ENCODE results near the gene BOLA3.
"Not testable (repeated sequence)": the region's sequence is repeated elsewhere in the genome, so short reads cannot be mapped to it uniquely, and the experiment has no call there.

The BOLA3 gene

GRCh38 chr2:74147727-74148456, at the start of gene BOLA3:
TSS of gene BOLA3 (minus strand) at chr2:74147912. CDS start at chr2:74147874, 38 bp downstream.
- peak; percentile 94 for DNase-seq

- DNase-seq, result no peak
Observed at GRCh38 chr2:74197049-74197448, 49.3 kb upstream of the BOLA3 start.

GRCh38 chr2:74194799-74195198, 47.1 kb upstream of the BOLA3 start:
- DNase-seq, result no peak

GRCh38 chr2:74191596-74192380, 44.1 kb upstream of the BOLA3 start:
- no peak for DNase-seq

- no peak for DNase-seq
Observed at GRCh38 chr2:74188696-74189095, 41.0 kb upstream of the BOLA3 start.

GRCh38 chr2:74188018-74188601, 40.4 kb upstream of the BOLA3 start:
- DNase-seq, result no peak

GRCh38 chr2:74186706-74187105, 39.0 kb upstream of the BOLA3 start:
- DNase-seq, result not testable (repeated sequence)

- no peak for DNase-seq
Observed at GRCh38 chr2:74186038-74186437, 38.3 kb upstream of the BOLA3 start.

GRCh38 chr2:74183878-74184277, 36.2 kb upstream of the BOLA3 start:
- DNase-seq, result no peak

GRCh38 chr2:74181739-74182138, 34.0 kb upstream of the BOLA3 start:
- no peak for DNase-seq

GRCh38 chr2:74179063-74179865, 31.6 kb upstream of the BOLA3 start:
- DNase-seq, result peak; percentile 64

- DNase-seq, result peak; percentile 99
Observed at GRCh38 chr2:74178211-74179062, 30.7 kb upstream of the BOLA3 start, which contains the start of gene MOB1A. TSS of gene MOB1A (minus strand) at chr2:74178879. CDS start at chr2:74178674, 205 bp downstream.

- no peak for DNase-seq
Observed at GRCh38 chr2:74177696-74178095, 30.0 kb upstream of the BOLA3 start.

GRCh38 chr2:74174909-74175308, 27.2 kb upstream of the BOLA3 start:
- no peak for DNase-seq

GRCh38 chr2:74168739-74169138, 21.0 kb upstream of the BOLA3 start:
- no peak for DNase-seq

- no peak for DNase-seq
Observed at GRCh38 chr2:74164761-74165160, 17.0 kb upstream of the BOLA3 start.

- DNase-seq, result no peak
Observed at GRCh38 chr2:74162951-74163350, 15.2 kb upstream of the BOLA3 start.

- no peak for DNase-seq
Observed at GRCh38 chr2:74155830-74156229, 8.1 kb upstream of the BOLA3 start.

- no peak for DNase-seq
Observed at GRCh38 chr2:74152954-74153353, 5.2 kb upstream of the BOLA3 start.

GRCh38 chr2:74149570-74150319, 2.0 kb upstream of the BOLA3 start:
- no peak for DNase-seq

GRCh38 chr2:74149247-74149525, 1.5 kb upstream of the BOLA3 start:
- DNase-seq, result no peak
